ENCODE results near the gene AQP2.

- TF ChIP-seq CTCF (IDR thresholded peaks at IDR 0.05) (no peak), POLR2A (IDR thresholded peaks at IDR 0.05) (no peak)
These were observed 32.8 kb upstream of the AQP2 start for GRCh38 chr12:49917788-49918173.
